CD4-positive, alpha-beta T cell treated with Interleukin-6 for 4 hours (primary cell): ENCODE measurements around the gene TIFAB.

Source experiments
- DNase-seq: peaks from one replicate; pipeline ENCODE4 v3.0.0-alpha.2; 2020; ENCODE audit warnings: mixed read lengths

TIFAB gene

DNA sequence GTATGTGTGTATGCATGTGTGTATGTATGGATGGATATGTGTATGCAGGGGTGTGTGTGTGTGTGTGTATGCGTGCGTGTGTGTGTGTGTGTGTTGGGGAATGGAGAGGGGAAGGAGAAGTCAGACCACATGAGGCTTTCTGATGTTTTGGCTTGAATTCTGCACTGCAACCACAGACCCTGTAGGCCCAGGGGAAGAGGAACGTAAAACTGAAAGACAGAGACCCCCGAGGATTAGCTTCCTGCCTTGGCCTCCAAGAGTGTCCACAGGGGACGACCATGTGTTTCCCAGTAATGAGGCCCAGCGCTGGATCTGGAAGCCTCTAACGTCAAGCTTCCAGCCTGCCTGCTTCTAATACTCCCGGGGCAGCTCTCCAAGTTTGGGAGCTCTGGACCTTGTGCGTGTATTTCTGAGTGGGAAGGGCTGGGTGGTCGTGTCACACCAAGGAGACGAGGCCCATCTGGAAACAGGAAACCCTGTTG lies 10.8 kb downstream of the TIFAB start:
- no peak for DNase-seq

DNA sequence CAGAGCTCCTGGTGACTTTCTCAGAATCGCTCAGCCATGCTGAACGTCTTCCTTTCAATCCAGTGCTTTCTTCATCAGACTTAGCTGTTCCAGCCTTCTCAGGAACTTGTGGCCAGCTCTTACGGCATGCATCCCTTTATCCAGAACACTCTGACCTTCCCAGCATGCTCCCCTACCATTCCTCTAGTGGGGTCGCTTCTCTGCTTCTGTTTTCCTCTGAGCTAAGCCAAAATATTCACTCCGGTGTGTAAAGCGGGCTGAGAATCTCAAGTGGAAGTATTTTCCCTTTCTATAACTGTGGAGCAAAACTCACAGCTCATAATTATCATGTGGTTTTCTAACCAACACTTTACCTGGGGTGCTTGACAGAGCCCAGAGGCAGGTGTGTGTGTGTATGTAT lies 11.2 kb downstream of the TIFAB start:
- DNase-seq: no peak

DNA sequence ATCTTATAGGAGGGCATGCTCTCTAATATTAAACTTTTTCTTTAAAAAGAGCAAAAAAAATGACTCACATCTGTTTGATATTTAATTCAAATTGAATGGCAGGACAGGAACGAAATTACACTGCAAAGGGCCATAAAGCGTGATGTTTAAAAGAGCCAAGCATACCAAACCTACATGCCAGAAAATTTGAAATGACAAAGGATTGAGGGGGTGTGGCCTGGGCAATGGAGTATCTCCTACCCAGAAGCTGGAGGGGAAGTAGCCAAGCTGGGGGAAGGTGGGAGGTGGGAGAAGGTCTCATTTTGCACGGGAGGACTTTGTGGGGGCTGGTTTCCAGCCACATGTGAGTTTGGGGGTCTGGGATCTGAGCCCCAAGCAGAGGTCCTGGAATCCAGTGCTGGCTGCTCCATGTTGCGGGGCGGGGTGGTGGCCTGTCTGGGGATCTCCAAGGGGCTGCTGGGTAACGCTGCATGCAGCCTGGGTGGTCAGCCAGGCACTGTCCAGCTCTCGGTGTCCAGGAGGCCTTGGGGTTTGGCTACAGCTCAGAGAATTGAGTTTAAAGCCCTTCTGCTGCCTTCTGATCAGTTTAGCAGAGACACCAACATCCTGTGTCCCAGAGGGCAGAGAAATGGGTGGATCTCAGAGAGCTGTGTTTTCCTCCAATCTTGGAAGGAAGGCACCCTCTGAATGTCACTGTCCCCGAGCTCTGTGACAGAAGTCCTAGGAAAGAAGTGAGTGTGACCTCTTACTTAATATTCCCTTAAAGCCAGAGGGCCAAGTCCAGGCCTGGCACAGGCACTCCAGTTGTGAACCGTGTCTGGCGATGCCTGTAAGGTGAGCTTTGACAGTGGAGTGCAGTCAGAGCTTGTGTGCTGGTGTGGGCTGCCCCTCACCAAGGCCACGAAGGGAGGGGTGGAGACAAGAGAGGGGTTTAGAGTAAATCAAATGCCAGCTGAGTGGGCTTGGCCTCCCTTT lies 12.6 kb downstream of the TIFAB start:
- no peak for DNase-seq

DNA sequence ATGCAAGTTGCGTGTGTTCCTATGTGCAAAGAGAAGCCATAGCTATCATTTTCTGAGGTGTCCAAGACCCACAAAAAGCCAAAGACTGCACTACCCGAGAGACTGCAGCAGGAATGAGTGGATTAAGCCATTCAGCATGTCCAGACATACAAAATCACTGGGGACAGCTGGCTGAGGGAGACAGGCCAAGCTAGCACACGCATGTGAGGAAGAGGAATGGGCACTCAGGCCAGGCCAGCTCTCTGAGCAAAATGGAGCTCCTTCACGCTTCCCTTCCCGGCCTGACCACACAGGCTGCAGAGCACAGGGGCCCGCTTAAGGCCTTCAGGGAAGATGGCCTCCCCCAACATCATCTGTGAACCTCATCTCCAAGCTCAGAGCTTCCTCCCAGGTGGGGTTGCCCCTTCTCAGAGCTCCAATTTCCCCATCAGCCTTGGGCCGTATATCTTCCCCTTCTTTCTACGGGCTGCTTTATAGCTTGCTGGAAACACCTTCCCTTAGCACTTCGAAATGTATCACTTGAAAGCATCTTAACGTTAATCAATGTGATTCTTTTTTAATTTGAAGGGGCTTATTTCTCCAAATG lies 13.4 kb downstream of the TIFAB start:
- no peak for DNase-seq

DNA sequence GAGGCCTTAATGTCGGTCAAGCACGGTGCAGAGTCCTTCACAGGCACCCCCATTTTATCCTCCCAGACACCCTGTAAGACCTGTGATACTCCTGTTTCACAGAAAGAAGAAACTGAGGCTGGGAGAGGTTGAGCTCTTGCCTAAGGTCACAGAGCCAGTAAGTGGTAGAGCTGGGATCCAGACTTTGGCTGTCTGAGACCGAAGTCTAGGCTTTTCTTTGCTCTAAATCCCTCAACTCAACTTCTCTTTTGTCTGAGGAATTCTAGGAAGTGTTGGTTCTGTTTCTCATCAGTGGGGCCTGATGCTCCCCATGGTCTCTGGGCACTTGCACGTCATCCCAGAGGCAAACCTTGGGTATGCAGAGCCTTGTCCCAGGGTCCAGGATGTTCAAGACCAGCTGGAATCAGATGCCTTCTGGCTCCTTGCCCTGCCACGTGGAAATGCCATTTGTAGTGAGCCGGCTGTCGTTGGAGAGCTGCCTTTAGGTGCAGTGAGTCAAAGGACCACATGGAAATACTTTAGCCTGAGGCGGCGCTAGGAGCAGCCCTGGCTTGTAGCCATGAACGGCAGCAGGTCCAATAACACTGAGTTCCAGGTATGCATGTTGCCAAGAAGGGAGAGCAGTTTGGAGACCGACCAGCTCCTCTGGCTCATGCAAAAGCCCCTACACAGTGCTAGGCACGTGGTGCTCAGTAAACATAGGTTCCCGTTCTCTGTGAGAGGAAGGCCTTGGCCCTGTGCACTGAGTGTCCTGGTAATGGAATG lies 14.2 kb downstream of the TIFAB start:
- DNase-seq: no peak

DNA sequence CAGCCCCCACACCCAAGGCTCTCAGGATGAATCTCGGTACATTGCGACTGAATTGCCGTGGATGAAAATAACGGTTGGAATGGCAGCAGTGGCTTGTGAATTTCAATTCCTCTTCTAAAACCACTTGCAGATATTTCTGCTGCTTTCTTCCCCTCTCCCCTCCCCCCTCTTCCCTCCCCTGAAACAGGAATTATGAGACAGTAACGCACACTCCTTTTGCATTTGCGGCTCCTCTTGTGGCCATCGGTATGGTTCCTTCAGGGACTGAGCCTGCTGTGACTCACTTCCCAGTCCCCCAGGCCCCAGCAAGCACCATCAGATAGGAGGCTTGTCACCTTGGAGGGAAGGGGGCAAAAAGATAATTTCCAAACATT lies 14.7 kb downstream of the TIFAB start:
- no peak for DNase-seq

DNA sequence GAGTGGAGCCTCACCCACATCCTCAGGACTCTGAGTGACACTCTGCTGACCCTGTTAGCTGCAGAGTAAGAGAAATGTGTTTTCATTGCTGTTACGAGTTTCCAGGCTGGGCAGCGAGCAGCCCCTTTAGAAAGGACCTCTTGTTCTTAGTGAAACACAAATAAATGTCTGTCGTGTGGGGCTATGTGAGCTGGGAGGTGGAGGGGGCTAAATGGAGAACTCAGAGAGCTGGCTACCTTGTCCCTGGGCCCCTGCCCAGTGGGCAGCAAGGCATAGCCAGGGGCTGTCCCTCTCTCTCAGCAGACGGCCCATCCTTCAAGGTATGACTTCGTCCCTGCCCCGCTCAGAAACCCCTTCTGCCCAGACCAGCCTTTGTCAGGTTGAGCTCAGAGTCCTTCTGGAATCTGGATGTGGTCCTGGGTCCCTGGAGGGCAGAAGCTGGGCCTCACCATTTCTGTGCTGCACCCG lies 15.2 kb downstream of the TIFAB start:
- no peak for DNase-seq

DNA sequence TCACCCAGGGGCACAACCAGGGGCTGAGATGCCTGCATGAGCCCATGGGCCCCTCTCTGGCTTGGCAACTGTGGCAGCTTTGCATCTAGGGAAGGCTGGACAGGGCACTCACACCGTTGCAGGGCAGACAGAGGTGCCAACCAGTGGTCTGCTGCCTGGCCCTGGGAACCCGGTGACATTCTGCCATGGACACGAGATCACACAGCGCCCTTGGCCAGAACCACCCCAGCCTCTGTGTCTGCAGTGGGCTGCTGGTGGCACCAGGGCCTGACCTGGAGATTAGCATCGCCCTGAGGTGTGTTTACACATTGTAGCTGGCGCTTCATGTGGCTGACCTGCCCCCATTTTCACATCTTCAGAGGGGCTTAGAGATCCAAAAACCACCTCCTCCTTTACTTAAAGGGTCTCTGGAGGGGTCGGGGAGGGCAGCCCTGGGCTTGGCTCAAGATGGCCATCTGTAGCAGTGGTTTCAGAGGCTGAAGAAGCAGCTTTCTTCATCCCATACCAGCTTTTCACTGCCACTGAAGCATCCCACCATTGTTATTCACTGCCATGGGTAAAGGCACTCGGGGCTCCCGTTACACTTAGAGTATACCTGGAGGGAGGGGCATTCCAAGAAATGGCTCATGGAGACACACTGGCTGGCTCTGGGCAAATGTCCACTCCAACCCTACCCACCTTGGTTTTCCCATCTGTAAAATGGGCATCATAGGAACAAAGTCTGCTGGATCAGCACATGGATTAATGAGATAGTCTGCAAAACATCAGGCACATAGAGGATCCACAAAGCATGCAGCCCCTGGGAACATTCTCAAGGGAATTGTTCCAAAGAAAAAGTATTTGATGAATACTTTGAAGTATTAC lies 16.5 kb downstream of the TIFAB start:
- DNase-seq: no peak

DNA sequence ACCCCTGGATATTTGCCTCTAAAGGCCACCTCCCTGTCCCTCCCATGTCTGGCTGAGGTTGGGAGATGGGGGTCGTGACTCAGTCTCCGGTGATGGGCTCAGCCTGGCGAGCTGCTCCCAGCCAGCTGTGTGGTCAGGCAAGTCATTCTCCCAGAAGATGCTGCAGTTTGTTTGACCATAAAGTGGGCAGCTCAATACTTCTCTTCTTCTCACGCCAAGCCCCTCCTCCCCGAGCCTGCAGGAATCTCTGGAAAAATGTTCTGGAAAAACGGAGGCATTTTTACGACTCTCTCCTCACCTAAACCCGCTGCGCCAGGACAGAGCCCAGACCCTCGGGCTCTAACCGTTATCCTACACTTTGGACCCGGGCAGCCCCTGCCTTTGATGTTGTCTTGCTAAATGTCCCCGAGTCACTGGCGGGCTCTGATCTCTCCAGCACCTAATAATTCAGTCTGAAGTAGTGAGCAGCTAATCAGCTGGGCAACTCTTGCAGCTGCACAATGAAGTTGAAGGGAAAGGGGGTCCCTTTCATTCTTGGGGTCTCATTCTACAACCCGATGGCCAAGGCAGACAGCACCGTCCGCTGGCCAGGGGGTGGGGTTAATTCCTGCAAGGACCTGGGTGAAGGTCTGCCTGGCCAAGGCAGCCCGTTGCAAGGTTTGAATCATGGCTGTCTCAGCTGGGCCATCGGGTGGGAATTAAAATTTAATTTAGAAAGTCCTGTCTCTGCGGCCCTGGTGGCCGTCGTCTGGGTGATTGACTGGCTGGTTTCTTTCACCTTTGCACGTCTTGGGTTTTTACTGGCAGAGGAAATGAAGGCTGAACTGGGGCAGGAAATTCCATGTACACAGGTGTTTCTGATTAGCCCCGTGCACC lies 17.3 kb downstream of the TIFAB start:
- no peak for DNase-seq

DNA sequence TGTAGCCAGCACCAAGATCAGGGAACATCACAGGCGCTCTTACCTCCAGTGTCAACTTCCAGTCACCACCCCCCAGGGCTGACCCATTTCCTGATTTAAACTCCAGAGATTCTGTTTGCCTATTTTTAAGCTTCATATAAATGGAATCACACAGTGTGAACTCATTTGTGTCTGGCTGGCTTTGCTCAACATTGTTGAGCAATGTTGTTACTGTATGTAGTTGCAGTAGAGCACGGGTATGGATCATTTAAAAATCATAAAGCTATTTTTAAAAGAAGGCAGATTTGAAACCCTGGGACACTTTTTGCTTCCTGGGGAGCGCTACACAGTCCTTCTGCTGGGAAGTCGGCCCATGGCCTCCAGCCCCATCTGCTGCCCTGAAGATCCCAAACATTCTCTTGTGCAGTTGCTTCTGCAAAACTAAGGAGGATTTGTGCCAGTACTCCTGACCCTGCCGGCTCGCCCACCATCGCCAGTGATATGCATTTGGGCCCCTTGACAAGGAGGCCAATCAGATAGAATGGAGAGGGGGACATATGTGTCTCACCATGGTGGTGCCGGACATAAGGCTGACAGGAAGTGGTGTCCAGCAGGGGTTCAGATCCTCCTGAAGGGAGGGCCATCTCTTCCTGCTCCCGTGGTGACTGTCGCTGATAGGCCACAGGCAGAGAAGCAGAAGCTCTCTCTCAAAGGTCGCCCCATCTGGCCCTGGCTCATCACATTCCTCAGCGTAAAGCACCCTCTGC lies 18.3 kb downstream of the TIFAB start:
- DNase-seq: no peak

DNA sequence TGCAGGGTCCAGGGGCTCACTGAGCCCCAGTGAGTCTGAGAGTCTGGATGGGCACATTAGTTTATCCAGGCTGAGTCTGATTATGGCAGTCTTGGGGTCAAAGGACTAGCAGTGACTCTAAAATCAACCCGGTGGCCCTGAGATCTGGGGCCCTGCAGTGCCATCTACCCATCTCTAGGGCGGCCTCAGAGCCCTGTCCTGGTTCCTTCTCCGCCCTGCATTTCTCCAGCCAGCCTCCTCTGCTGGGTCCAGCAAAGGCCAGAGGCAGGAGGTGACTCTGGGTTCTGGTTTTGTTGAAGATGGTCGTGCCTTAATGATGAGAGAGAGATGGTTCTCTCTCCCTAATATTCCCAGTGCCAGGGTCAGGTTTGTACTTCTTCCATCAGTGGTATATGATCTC lies 20.0 kb downstream of the TIFAB start:
- DNase-seq: no peak

DNA sequence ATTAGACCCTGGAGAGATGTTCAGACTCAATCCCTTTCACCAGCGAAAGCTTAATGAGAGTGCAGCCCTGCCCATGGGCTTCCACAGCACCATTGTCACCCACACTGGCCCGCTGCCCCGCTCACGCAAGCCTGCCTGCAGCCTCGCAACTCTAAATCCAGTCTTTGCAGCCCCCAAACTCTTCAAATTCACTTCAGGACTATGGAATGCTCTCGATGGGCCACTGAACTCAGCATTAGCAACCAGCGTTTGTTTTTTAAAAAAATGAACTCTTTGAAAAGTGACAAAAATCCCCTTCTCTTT lies 22.1 kb downstream of the TIFAB start:
- DNase-seq: no peak

DNA sequence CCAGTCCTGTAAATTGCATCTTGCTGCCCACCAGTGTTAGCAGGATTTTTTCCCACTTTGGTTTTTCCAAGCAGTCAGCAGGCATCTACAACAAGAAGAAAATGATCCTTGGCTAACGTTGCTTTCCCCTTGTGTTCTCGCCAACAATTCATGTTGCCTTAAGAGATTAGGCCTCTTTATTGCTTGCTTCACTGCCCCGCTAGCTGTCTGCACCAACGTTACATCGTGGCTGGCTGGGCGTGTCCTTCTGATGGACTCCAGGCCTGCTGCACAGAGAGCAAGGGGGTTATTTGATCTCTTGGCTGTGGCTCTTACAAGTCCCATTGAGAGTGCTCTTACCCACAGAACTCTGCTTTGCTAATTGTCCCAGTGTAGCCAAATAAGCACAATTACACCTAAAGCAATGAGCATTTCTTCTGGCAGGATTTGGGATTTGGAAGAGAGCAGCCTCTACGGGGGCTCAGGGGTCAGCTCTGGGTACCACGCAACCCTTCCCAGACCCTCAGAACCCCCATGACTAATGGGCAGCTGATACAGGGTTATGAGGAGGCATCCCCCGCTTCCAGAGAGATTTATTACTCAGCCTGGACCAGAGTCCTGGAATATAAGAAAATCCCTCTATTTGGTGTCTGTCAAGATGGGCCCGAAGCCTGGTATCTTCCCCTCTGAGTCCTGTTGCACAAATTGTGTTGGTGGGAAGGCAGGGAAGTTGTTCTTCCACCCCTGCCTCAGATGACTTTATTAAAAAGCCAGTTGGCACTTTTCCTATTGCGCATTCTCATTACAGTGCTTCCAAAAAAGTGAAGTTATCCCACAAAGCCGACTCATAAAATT lies 22.6 kb downstream of the TIFAB start:
- DNase-seq: no peak

DNA sequence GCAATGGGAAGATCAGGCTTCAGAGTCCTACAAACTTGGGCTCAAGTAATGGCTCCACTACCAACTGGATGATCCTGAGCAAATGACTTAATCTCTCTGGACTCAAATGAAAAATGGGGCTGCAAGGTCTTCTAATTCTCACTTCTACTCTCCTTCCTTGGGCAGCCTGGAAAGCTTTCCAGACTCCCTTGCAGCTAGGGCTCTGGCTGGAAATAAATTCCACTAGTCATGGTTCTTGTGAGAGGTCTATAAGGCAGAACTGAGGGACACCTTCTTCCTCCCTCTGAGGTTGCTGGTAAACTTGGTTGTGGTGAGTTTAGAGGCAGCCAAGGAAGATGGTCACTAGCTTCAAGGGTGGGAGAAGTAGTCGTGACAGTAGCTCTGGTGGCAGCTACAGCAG lies 23.6 kb downstream of the TIFAB start:
- DNase-seq: no peak

DNA sequence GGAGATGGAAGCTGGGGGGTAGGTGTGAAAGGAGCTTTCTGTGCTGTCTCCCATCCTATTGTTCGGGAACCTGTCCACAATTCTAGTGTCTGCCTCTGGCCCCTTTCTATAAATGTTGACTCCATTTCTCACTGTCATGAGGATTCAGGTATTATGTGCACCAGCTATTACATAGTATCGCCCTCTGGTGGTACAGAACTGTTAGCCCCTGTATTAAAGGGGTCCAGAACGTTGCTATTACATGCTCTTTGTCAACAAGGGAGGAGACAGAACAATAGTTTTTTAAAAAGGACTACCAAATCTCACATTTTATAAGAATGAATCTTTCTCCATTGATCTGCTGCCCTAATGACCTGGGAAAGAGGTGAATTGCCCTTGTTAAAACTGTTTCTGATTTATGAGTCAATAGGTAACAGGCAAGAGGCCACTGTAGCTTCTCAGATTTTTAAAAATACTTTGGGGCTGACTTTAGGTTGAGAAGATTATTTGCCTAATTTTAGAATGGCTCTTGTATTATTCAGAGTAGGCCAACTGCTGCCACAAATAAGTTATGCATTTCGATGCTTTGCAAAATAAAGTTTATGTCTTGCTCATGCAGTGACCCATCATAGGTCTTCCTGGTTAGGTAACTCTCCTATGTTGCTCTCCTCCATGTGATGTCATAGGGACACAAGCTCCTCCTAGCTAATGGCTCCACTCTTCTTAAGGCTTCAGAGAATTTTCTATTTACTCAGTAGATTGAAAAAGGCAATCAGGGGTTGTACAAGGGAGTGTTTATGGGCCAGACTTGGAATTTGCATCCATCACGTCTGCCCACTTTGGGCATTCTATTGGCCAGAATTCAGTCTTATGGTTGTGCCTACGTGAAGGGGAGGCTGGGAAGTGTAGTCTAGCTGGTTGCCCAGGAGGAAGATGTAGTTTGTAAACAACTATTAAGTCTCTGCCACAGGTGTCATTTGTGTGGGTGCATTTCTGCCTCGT lies 25.8 kb downstream of the TIFAB start:
- peak; percentile 29 for DNase-seq

DNA sequence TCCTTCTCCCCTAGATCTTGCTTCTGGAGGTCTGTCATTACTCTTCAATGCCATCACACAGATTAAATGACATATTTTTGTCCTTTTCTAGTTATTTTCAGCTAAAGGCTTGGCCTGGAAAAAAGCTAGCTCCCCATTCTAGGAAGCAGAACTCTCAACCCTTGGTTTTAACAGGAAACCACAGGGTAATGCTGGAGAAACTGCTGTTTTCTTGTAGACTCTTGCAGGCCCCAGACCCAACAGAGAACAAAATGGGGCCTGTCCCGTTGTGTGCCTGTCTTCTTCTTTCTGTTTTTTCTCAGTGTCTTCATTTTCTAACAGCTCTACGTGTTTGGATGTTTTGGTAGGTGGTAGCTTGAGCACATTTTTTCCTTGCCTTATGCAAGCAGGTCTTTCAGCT lies 26.5 kb downstream of the TIFAB start:
- DNase-seq: no peak

DNA sequence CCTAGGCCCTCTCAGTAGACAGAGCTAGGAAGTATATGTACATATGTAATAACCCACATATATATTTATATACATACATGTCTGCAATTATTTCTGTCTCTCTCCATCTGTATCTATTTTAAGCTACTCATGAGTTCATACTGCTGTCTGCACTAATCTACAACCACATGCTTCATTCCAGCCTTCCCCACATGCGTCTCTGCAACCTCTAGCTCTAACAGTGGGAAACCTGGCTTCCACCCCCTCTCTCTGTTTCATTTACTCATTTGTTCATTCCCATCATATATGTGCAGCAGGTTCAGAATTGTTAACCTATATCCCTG lies 28.3 kb downstream of the TIFAB start:
- no peak for DNase-seq

DNA sequence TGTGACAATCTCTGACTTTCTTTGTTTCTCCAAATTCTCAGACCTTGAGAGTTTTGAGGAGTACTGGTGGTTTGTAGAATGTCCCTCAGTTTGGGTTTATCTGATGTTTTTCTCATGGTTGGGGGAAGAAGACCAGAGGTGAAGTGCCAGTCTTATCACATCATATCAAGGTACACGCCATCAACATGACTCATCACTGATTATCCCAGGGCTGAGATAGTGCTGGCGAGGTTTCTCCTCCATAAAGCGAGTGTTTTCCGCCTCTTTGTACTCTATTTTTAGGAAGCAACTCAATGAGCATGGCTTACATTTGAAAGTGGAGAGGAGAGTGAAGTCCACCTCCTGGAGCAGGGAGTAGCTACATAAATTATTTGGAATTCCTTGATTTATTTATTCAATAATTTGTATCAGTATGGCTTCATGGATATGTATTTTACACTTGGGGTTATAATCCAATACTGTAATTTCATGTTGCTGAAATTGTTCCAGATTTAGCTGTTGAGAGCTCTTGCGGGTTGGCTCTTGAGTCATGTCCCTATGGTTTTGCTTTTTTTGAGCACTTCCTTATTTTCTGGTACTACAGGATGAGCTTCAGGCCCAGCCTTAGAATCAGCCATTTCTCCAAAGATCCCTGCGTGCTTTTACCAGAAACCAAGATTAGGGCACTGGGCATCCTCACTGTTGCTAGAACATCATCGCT lies 28.9 kb downstream of the TIFAB start:
- DNase-seq: no peak
